Mucosa of stomach (tissue), 1 donor: ENCODE results near the gene RAB3D.
A peak's percentile ranks its signal among the peaks of the same experiment; 100 is the strongest.

Experiments used
- H3K27me3 ChIP-seq: one replicate; pipeline ENCODE4 v1.7.0; 2013; ENCODE audit warnings: mild to moderate bottlenecking, low read length; ENCODE audit not compliant: control insufficient read depth, insufficient read depth
- H3K36me3 ChIP-seq: one replicate; pipeline ENCODE4 v1.7.0; 2013; ENCODE audit warnings: low read length; ENCODE audit not compliant: control insufficient read depth, insufficient read depth
- H3K4me1 ChIP-seq: one replicate; pipeline ENCODE4 v1.7.0; 2013; ENCODE audit warnings: mild to moderate bottlenecking, low read length; ENCODE audit not compliant: control insufficient read depth, insufficient read depth
- H3K4me3 ChIP-seq: one replicate; pipeline ENCODE4 v1.7.0; 2013; ENCODE audit warnings: low read length
- H3K9ac ChIP-seq: one replicate; pipeline ENCODE4 v1.7.0; 2013; ENCODE audit warnings: mild to moderate bottlenecking, low read length, moderate library complexity
- H3K9me3 ChIP-seq: one replicate; pipeline ENCODE4 v1.7.0; 2013; ENCODE audit warnings: mild to moderate bottlenecking, low read length, moderate library complexity; ENCODE audit not compliant: control insufficient read depth
- donor health status: Pancreatic carcinoma.

Gene RAB3D

GRCh38 chr19:11295665-11296245, 43.7 kb downstream of the RAB3D start, which contains the start of gene TSPAN16:
TSS of gene TSPAN16 (plus strand) at chr19:11296160. CDS start at chr19:11296298, 138 bp downstream.
- no peaks in the 10 kb centered on the region for H3K36me3 ChIP-seq
- H3K4me3 ChIP-seq: no peak within 1 kb of the TSS
- no peak within 1 kb of the TSS for H3K9ac ChIP-seq
- no peaks in the 10 kb centered on the region for H3K9me3 ChIP-seq
- H3K27me3 ChIP-seq: no peaks in the 10 kb centered on the region
- H3K4me1 ChIP-seq: peaks cover 4% of the 10 kb centered on the region

GRCh38 chr19:11295180-11295579, 44.3 kb downstream of the RAB3D start:
- Histone ChIP-seq H3K36me3 (no peaks in the 10 kb centered on the region), H3K4me1 (peaks cover 4% of the 10 kb centered on the region), H3K4me3 (no peak overlapping the region), H3K27me3 (no peaks in the 10 kb centered on the region), H3K9me3 (no peaks in the 10 kb centered on the region), H3K9ac (no peak overlapping the region)

- no peaks in the 10 kb centered on the region for H3K9me3 ChIP-seq
- H3K36me3 ChIP-seq: no peaks in the 10 kb centered on the region
- no peaks in the 10 kb centered on the region for H3K27me3 ChIP-seq
- peak overlapping the region; percentile 50 for H3K9ac ChIP-seq
- H3K4me3 ChIP-seq: peak overlapping the region; percentile 4
- peaks cover 4% of the 10 kb centered on the region for H3K4me1 ChIP-seq
Observed at GRCh38 chr19:11293433-11294389, 45.7 kb downstream of the RAB3D start.

GRCh38 chr19:11291991-11292390, 47.5 kb downstream of the RAB3D start:
- no peak overlapping the region for H3K4me3 ChIP-seq
- peaks cover 4% of the 10 kb centered on the region for H3K4me1 ChIP-seq
- peaks cover 3% of the 10 kb centered on the region for H3K27me3 ChIP-seq
- H3K9me3 ChIP-seq: no peaks in the 10 kb centered on the region
- no peaks in the 10 kb centered on the region for H3K36me3 ChIP-seq
- H3K9ac ChIP-seq: no peak overlapping the region

GRCh38 chr19:11291415-11291814, 48.0 kb downstream of the RAB3D start:
- Histone ChIP-seq H3K4me3 (no peak overlapping the region), H3K9me3 (no peaks in the 10 kb centered on the region), H3K36me3 (no peaks in the 10 kb centered on the region), H3K4me1 (peaks cover 4% of the 10 kb centered on the region), H3K9ac (no peak overlapping the region), H3K27me3 (peaks cover 3% of the 10 kb centered on the region)

- Histone ChIP-seq H3K9ac (no peak overlapping the region), H3K4me1 (peaks cover 1% of the 10 kb centered on the region), H3K9me3 (no peaks in the 10 kb centered on the region), H3K27me3 (peaks cover 3% of the 10 kb centered on the region), H3K4me3 (no peak overlapping the region), H3K36me3 (no peaks in the 10 kb centered on the region)
Observed at GRCh38 chr19:11290256-11290655, 49.2 kb downstream of the RAB3D start.

- no peak overlapping the region for H3K9ac ChIP-seq
- no peak overlapping the region for H3K4me3 ChIP-seq
- H3K4me1 ChIP-seq: no peaks in the 10 kb centered on the region
- H3K36me3 ChIP-seq: no peaks in the 10 kb centered on the region
- H3K27me3 ChIP-seq: peaks cover 3% of the 10 kb centered on the region
- H3K9me3 ChIP-seq: no peaks in the 10 kb centered on the region
Observed at GRCh38 chr19:11288349-11288748, 51.1 kb downstream of the RAB3D start.

- Histone ChIP-seq H3K36me3 (no peaks in the 10 kb centered on the region), H3K27me3 (peaks cover 3% of the 10 kb centered on the region), H3K9ac (no peak overlapping the region), H3K4me1 (no peaks in the 10 kb centered on the region), H3K9me3 (no peaks in the 10 kb centered on the region), H3K4me3 (no peak overlapping the region)
Observed at GRCh38 chr19:11286312-11286974, 53.0 kb downstream of the RAB3D start.

GRCh38 chr19:11284515-11284914, 54.9 kb downstream of the RAB3D start:
- Histone ChIP-seq H3K27me3 (peaks cover 3% of the 10 kb centered on the region), H3K36me3 (no peaks in the 10 kb centered on the region), H3K9me3 (no peaks in the 10 kb centered on the region), H3K4me3 (no peak overlapping the region), H3K4me1 (no peaks in the 10 kb centered on the region), H3K9ac (no peak overlapping the region)

GRCh38 chr19:11281356-11282049, 58.0 kb downstream of the RAB3D start:
- no peak overlapping the region for H3K4me3 ChIP-seq
- no peaks in the 10 kb centered on the region for H3K9me3 ChIP-seq
- no peak overlapping the region for H3K9ac ChIP-seq
- no peaks in the 10 kb centered on the region for H3K4me1 ChIP-seq
- H3K27me3 ChIP-seq: no peaks in the 10 kb centered on the region
- H3K36me3 ChIP-seq: no peaks in the 10 kb centered on the region

- H3K27me3 ChIP-seq: no peaks in the 10 kb centered on the region
Observed at GRCh38 chr19:11279505-11280236, 59.8 kb downstream of the RAB3D start.

More at GRCh38 chr19:11279505-11280236, 59.8 kb downstream of the RAB3D start:
- Histone ChIP-seq H3K36me3 (no peaks in the 10 kb centered on the region), H3K9me3 (no peaks in the 10 kb centered on the region), H3K4me1 (no peaks in the 10 kb centered on the region), H3K4me3 (no peak overlapping the region), H3K9ac (no peak overlapping the region)
